GM18498 (cell line): ENCODE results near the gene RAB2B.
"Not testable (repeated sequence)": the region's sequence is repeated elsewhere in the genome, so short reads cannot be mapped to it uniquely, and the experiment has no call there.

Experiments used
- ATAC-seq: cut with Tn5 transposase; IDR thresholded peaks from one replicate; pipeline ENCODE4 v1.9.1; 2021; ENCODE audit warnings: mild to moderate bottlenecking, moderate library complexity; ENCODE audit not compliant: unreplicated experiment

The RAB2B gene

GRCh38 chr14:21494902-21495762 lies 18.4 kb upstream of the RAB2B start:
- ATAC-seq = no peak

DNA sequence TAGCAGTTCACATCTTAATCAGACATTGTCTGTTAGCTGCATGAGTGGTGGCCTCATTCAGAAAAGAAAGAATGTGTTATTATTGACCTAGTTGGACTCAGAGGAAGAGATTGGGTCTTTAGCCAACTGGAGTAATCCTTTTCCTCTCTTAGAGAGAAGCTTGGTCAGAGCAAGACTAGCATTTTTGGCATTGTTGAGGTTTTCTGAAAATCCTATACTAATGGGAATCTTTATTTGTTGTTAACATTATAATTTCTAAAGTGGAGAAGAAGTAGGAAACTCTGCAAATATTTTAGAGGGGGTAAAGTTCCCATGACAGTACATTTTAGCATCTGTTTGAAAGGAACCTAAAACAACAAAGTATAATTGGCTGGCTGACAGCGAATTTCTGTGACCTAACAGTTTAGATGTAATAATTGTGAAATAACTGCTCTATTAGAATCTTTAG lies 9.9 kb upstream of the RAB2B start:
- ATAC-seq = no peak

GRCh38 chr14:21476523-21476924 lies 235 bp downstream of the RAB2B start:
- ATAC-seq = peak; percentile 39

DNA sequence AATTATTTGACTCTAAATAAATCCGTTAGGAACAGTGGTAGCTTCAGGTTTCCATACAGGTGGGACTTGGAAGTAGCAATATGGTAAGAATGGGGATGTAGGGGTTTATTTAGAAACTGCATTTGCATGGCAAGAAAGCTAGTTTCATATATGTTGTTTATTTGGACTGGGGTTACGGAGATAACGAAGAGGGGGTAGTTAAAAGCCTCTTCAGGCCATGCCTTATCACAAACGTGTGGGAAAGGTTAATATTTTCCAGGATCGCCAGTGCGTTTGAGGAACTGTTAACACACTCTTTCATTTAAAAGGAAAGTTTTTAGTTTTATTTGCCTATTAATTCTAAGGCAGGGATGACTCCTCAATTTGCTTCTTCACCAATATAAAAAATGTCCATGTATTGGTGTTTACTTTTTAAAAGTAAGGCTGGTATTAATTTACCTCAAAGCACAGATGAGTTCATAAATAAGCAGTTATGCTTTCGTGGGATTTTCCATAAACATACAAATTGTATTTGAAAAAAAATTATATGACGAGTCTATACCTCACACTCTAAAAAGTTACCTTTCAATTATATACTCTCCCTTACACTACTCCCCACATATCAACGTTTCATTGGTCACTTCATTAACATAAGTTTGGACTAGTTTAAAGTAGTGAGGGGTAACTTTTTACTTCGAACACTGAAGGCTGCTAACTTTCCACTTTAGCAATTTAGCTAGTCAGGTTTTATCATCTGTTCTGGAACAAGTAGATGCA lies 814 bp downstream of the RAB2B start:
- ATAC-seq = no peak

DNA sequence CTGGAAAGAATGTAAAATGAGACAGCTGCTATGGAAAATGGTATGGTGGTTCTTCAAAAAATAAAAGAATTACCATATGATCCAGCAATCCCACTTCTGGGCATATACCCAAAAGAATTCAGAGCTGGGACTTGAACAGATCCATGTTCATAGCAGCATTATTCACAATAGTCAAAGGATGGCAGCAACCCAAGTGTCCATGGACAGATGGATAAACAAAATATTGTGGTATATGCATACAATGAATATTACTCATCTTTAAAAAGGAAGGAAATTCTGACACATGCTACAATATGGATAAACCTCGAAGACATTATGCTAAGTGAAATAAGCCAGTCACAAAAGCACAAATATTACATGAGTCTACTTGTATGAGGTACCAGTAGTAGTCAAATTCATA lies 9.1 kb downstream of the RAB2B start:
- no peak for ATAC-seq

DNA sequence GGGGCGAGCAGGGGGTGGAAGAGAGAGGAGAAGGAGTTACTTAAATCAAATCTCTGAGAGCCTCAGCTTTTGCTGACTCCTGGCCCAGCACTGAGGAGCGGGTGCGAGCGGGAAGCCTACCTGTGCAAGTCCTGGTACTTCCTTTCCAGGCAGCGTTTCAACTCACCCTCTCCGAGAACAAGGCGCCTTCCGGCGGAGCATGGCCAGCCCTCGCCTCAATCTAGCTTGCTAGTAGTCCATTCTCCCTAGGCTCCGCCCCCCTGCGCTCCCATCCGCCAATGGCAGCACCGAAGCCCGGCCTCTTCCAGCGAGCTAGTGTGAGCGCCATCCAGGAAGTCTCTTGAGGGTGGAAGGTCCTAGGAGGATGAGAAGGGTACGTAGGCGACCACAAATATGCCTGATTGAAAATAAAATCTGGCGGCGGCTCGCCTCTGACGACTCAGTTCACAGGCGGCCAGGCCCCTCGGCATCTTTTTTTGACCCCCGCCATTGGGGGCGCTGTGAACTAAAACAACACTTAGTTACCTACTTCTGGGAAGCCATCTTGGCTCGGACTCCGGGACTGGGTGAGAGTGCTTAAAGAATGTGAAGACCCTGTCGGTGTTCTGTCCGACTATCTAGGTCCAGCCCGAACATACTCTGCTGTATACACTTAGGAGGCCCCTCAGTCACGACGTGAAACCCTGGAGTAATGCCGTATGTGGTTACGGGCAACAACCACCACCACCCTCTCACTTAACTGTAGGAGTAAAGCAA lies 20.7 kb downstream of the RAB2B start, which contains the start of gene CHD8:
Gene CHD8, minus strand, starts transcription at position 212 of the 756 bp plus-strand sequence. CDS start 24,480 bp downstream, outside the sequence.
- peak; percentile 96 for ATAC-seq

DNA sequence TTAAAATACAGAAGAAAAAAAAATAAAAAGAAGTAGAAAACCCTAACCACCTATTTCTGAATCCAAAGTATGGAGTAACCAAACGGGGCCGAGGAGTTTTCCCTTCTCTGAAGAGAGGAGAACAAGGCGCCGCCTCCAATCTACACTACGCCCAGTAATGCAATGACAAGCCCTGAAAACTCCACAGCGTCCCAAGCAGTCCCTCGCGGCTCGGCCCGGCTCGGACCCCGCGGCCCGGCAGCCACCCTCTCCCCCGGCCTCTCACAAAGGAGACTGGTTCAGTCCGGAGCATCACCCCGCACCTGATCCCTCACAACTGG lies 21.2 kb downstream of the RAB2B start:
- peak; percentile 27 for ATAC-seq

GRCh38 chr14:21454843-21455544 lies 21.8 kb downstream of the RAB2B start:
- no peak for ATAC-seq

DNA sequence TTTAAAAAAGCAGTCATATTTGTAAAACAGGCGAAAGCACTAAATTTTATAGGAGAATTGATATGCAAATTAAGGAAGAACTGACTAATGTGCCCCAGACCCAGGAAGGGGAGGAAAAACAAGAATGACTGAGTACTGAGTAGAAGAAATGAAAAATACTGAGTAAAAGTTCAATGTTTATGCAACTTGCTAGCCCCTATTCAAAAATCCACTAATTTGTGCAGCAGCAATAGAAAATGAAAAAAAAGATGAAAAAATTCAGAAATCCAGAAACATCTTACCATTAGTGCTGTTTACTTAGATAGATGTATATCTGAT lies 26.9 kb downstream of the RAB2B start:
- ATAC-seq = no peak

- ATAC-seq = not testable (repeated sequence)
Measured at GRCh38 chr14:21442657-21443056, 34.1 kb downstream of the RAB2B start.

DNA sequence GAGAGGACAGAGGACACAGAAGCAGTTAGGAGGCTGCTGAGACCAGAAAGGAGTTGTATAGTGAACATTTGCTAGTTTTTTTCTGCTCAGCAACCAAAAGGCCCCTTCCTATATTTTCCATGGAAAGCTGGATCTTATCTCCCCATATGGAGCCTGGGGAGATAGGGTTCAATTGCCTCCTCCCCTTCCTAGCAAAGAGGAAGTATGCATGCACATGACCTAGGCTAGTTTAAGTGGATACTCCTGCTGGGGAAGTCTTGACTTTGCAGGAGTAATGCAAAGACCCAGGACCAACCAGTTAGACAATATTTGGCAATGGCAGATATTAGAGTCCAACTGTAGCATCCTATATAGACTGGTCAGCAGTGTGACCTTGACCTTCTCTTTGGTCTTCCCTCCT lies 35.9 kb downstream of the RAB2B start:
- no peak for ATAC-seq

GRCh38 chr14:21437063-21437901 lies 39.5 kb downstream of the RAB2B start:
- peak; percentile 99 for ATAC-seq

DNA sequence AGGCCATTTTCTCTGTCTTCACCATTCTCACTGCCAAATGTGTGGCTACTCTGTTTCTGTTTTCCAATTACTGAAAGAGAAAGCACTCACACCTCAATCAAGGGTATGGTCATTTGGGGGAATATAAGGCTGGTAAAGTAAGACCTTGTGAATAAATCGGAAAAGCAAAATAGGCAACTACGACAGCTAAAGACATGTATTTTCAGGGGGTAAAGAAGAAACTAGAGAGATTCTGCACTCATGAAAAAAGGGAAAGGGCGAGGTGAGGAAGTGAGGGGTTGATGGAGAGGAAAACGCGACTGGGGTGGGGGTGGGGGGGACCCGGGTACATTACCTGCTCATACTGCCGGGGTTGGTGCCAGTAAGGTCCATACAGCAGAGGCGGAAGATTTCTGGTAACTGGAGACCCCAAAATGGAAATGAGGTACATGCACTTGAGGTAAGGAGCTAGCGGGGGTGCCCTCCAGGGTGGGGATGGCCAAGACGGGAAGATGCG lies 40.1 kb downstream of the RAB2B start:
- ATAC-seq = no peak

DNA sequence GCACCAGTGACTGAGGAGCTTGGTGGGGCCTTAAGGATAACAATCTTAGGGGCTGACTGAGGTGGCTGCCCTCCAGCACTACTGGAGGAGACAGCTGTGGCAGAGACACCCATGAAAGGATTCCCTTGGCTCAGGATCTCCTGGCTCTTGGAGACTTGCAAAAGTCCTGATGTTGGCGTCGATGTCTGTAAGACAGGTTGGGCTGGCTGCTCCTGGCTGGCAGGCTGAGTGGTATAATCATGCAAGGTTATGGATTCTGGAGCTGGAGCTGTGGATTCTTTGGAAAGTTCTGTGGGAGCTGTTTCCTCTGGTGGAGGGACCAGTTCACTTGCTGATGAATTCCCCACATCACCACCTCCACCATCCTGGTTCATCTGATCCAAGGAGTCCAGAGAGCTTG lies 45.6 kb downstream of the RAB2B start:
- ATAC-seq = no peak

GRCh38 chr14:21428930-21429329 lies 47.8 kb downstream of the RAB2B start:
- ATAC-seq = no peak

GRCh38 chr14:21426692-21427091 lies 50.1 kb downstream of the RAB2B start:
- no peak for ATAC-seq

DNA sequence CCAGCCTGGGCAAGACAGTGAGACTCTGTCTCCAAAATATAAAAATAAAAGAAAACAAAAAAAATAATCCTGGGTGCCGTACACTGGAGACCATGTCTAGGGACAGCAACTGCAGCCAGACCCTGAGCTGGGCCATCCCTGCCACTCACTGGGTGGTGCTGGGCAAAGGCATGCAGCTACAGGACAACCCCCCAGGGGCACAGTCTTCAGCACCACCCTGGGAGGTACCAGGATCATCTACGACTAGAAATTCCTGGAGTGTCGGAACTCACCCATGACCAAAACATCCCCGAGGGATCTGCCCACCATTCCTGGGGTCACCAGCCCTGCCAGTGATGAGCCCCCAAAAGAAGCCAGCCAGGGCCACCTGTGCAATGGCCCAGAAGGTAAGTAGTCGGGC lies 57.2 kb downstream of the RAB2B start:
- ATAC-seq = no peak

DNA sequence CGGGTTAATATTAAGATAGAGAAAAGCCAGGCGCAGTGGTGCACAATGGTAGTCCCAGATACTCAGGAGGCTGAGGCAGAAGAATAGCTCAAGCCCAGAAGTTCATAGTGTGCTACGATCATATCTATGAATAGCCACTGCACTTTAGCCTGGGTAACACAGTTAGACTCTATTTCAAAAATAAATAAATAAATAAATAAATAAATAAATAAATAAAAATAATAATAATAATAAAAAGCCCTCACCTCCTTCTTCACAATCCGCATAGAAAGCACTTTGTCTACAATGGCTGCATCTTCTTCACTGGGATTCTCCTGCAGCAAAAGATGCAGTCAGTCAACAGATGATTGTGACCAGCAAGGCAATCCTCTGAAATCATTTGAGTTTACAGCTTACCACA lies 61.4 kb downstream of the RAB2B start:
- no peak for ATAC-seq

GRCh38 chr14:21414137-21414631 lies 62.6 kb downstream of the RAB2B start:
- no peak for ATAC-seq
